GM18517 (cell line): Measurements from ENCODE around the gene CLCN5.
A peak's percentile ranks its signal among the peaks of the same experiment; 100 is the strongest.
"Not testable (repeated sequence)": the region's sequence is repeated elsewhere in the genome, so short reads cannot be mapped to it uniquely, and the experiment has no call there.

ENCODE experiments used
- ATAC-seq: cut with Tn5 transposase; IDR thresholded peaks from one replicate; pipeline ENCODE4 v1.9.1; 2021; ENCODE audit warnings: mild to moderate bottlenecking, moderate library complexity; ENCODE audit not compliant: unreplicated experiment

Gene CLCN5

DNA sequence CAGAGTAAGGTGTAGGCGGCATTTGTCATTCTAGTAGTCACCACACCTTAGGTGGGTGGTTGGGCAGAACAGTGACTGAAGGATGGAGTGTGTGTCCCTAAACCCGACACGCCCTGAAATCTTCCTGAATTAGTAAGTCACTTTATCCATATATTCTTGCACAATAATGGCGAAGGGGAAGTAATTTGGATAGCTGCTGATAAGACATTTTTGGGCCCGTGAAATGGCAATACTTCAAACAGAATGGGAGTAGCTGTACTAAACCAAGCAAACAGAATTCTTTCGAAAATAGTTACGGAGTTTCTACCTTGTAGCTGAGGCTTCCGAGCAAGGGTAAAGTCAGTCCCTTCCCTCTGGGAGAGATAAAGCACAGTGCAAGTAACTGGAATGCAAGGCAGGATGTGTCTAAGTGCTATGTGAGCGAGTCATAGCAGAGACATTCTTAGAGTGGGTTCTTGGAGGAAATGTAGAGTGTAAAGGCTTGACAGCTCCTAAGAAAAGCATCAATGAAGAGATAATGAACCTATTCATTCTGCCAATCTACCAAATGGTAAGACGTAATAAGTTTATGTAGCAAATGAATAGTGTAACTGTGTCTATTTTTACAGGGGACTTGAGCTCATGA, 72.8 kb downstream of the CLCN5 start:
- no peak for ATAC-seq

DNA sequence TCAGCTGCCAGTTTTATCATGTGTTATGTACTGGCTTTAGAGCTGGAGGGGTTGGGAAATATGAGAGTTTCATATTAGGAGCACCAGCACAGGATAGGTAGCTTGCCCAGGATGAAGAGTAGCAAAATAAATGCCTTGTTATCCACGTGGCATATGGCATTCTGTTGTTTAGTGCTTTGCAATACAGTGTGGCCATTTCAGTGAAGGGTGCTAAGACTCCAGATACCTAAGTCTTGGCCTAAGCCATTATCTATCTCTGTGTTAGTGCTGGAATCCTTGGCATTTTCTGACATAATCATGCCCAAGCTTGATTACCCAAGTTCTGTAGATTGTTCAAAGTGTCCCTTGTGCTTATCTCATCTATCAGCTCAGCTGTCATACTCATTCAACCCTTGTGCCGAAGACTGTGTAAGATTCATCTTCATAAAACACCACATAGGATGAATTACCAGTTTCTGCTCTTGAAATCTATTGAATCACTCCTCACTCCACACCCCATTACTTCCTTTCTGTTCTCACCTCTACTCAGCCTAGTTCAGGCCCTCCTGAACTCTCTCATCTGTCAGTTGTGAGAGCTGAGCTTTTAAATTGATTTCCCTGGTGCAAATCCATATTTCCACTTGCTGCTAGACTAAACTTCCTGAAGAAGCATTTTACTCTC, 73.5 kb downstream of the CLCN5 start:
- ATAC-seq = no peak

DNA sequence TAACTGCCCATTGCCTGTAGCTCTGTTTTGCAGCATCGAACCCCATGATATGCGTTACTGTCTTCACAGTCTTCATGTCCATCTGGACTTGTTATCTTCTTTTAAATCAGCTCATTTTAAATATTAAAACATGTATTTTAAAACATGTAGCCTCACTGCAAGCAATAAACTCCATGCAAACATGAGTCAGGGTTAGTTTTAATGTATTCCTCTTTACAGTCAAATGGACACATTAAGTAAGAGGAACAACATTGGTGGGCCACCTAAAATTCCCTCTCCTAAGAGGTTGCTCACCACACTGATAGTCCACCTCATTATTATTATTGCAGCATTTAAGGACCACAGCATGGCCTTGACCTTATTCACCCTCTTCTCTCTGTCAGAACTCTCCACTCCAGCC, 74.1 kb downstream of the CLCN5 start:
- no peak for ATAC-seq

DNA sequence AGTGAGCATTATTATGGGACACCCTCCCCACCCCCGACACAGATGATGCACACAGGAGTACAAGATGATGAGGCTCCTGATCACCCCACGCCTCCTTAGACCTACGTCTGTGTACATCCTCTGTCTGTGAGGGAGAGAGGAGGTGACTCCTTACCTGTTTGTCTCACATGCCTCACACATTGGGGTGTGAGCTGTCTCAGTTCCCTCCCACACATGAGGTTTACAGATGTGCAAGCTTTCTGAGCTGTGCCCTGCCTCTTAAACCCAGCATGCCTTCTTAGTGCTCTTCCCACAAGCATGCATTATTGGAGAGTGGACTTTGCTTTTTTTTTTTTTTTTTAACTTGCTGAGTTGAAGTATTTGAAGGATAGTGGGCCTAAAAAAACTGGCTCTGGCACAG, 76.7 kb downstream of the CLCN5 start:
- ATAC-seq = no peak

DNA sequence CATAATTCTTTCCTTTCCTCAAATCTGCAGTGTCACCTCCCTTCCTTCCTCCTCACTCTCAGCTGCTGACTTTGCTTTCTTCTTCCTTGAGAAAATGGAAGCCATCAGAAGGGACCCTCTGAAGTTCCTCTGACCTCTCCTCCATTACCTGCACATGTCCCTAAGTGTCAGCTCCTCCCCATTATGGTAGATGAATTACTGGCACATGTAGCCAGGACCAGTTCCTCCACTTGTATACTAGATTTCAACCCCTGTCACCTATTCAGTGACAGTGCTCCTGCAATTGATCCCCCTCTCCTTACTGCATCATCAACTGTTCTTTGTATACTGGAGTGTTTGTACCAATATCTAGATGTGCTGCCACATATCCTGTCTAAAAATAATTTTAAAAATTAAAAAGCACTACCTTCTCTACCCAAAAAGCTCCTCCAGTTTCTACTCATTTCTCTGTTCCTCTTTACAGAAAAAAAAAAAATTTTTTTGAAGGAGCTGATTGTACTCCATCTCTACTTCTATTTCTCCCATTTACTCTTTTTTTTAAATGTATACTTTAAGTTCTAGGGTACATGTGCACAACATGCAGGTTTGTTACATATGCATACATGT, 78.6 kb downstream of the CLCN5 start:
- ATAC-seq = no peak

DNA sequence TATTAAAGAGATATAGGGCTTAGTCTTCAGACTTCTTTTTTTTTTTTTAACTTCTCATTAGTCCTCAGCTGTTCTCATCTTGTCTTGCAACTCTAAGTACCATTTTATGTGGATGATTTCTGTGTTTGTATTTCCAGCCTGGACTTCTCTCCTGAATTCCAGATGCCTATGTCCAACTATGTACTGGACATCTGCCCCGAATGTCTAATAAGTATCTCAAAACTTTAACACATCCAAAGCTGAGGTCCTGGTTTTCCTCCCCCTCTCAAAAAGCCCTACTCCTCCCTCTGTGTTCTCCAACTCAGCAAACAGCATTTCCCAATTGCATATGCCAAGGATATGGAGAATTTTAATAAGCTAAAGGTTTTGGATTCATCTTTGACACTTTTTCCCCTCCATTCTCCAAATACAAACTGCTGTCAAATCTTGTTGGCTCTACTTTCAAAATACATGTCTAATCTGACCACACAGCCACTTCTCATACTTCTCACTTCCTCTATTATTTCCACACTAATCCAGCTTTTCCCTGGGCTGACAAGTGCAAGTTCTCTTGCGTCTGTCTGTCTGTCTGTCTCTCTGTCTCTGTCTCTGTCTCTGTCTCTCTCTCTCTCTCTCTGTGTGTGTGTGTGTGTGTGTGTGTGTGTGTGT, 79.8 kb downstream of the CLCN5 start:
- peak; percentile 71 for ATAC-seq

DNA sequence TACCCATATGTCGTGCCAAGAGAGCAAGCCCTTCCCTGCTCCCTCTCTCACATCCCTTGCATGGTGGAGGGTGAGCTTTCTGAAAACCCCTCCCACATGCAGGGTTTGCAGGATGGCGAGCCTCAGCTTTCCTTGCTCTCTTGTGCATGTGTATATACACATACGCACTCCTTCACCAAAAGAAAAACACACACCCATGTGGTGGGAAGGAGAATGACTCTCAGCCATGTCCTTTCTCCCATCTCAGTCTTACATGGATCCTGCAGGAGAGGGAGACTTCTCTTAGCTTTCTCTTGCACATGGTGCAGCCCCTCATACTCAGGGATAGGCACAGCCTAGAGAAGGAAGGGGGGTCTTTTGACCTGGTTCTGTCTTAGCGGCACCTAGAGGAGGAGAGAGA, 81.1 kb downstream of the CLCN5 start:
- ATAC-seq = no peak

DNA sequence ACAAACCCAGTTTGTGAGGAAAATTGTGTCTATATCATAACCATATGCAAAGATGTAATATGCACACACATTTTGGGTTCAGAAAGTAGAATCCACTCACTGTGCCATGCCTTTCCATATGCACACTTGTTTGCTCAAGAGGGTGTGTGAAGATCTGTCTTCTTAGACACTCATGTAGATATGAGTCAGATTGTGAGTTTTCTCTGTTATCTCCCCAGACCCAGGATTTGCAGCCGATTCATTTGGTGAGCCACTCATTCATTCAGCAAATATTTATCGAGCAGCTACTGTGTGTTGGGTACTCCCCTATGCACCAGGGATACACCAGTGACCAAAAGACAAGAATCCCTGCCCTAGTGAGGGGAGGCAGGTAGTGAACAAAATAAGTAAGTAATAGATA, 81.5 kb downstream of the CLCN5 start:
- ATAC-seq = no peak

DNA sequence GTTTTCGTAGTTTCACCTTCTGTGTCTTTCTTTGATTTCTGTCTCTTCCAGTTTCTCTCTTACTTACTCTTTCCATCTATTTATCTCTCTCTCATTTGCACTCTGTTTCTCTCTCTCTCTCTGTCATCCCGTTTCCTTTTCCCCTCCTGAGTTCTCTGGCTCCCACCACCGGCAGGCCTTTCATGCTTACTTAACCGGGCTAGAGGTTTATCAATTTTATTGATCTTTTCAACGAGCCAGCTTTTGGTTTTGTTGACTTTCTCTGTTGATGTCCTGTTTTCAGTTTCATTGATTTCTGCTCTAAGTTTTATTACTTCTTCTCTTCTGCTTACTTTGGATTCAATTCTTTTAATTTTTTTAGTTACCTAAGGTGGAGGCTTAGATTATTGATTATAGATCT, 103.2 kb downstream of the CLCN5 start:
- ATAC-seq = not testable (repeated sequence)

DNA sequence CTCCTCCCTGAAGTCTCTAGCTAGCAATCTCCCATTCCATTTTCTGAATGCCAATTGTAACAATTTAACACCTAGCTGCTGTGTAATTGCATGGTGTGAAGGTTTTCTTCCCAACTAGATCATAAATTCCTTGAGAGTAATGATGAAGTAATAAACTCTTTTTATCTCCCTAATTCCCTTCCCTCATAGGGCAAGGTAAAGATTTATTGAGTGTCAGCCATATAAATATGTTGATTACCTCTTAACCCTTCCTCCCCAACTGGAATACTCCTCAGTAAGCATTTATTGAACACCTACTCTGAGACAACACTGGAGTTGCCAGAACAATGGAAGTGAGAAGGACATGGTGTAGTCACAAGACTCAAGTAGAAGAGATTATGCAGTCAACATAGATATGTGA, 112.7 kb downstream of the CLCN5 start:
- no peak for ATAC-seq

DNA sequence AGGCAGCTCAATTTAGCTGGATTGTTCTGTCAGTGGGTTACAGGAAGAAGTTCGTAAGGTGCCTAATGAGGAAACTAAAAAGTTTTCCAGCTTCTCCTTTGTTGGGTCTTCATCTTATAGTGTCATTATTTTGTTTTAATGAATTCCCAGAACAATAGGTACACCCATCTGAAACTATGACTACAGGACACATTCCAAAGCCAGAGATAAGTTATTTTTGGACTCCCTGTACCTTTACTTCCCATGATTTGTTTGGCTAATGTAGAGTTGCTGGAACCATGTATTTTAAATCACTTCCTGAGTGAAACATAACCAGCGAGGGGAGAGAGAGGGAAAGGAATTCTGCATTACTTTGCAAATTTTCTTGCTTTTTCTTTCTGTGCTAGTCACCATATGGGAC, 114.0 kb downstream of the CLCN5 start:
- ATAC-seq = no peak

DNA sequence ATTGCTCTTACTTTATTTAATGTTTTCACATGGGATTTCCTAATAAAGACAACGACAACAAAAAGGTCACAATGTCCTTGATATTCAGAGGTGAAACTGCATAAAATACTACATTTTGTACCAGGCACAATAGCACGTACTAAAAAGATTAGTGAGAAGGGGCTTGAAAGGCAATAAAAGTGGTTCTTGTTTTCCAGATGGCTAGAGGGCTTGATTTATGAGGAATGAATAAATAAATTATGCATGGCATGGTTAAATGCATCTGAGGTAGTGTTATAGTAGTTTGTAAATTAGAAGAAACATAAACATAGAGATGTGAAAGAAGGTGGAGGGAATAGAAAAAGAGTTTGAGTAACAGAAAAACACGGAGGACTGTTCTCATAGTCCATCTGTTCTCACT, 123.4 kb downstream of the CLCN5 start:
- no peak for ATAC-seq

DNA sequence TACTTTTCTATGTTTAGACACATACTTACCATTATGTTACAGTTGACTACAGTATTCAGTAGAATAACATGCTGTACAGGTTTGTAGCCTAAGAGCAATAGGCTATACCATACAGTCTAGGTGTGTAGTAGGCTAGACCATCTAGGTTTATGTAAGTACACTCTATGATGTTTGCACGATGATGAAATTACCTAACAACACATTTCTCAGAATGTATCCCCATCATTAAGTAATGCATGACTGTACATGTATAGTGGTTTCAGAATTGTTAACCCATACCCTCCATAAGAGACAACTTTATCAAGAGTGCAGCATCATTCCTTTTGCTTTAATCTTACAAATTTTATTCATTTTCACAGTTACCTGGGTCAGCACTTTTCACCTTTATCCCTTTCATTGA, 126.8 kb downstream of the CLCN5 start:
- no peak for ATAC-seq

DNA sequence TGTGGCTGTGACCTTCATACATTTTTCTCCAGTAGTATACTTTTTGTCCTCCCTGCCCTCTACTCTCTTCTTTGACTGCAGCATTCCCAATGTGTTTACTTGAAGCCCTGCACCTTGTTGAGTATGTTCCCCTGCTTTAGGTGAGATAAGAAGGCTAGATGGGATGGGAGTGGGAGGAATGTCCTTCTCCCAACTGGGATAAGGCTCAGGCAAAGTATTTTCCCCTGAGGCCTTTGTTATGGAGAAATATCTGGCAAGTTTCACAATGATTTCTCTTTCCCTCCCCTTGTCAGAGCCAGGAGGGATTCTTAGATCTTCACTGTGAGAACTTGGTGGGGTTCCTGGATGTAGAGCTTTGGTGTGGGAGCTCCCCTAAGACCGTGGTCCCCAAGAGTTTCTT, 131.8 kb downstream of the CLCN5 start:
- ATAC-seq = no peak

DNA sequence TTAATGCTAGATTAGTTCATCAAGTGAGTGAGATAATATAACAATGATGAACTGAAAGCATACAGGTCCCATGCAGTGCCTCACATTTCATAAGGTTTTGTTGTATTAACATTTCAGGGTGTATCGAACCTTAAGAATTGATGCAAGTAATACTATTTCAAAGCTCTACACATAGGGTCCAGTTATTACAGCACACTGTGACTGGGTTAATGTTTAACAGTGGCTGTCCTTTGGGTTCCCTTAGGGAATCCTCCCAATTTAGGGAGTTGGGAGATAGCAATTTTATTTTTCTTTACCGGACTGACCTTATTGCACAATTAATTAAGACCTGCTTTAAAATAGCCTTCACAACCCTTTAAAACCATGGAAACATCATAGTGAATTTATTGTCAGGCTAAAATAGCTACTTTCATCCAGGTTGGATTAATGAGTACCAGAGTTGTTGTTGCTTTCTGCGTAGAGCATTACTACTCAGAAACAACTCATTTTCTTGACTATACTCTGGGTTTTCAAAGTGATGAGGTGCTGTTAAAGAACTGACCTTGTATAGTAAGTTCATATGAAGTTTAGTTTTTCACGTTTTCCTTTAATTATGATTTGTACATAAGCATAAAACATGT, 144.0 kb downstream of the CLCN5 start:
- ATAC-seq = no peak

DNA sequence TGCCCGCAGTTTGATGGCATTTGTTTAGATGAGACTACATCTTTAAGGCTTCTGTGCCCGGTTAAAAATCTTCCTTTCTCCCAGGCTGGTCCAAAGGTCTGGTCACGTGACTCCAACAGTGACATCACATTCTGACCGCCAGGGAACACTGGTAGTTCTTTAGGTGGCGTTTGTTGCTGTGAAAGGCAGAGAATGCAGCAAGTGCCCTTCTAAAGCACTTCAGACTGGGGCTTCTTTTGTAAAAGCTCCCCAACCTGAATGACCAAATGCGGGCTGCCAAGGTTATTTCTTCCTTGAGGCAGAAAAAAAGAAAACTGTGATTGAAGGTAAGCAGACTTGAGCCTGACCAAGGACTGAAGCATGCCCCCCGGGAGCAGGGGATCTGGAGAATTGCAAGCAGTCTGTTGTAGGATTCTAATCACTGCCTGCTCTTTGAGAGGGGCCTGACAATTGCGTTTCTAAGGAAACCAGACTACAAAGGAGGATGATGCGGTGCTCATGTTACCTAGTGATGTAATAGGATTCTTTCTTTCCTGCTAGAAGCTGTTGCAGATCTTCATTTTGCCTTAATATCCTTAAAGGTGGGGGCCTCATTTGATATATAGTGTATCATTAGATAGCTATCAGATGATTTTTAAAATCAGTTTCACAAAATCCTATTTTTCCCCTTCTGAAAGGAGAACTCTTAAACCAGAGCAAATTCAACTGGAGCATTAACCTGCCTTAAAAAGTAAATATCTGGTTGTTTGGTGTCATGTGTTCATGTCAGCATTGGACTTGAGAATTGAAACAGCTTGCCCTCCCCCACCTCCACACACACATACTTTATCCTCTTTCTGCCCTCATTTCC, 145.3 kb downstream of the CLCN5 start:
- ATAC-seq = no peak

DNA sequence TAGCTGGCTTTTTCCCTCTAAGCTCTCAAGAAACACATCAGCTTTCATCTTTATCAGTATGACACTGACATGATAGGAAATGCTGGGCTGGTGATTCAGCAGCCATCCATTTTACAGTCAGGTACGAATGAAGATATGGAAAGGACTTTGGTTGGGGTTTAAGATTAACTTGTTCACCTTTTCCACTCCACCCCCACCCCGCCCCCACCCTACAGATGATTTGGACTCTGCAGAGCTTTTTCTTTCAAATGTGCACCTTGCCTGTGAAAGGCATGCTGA, 145.8 kb downstream of the CLCN5 start:
- no peak for ATAC-seq

DNA sequence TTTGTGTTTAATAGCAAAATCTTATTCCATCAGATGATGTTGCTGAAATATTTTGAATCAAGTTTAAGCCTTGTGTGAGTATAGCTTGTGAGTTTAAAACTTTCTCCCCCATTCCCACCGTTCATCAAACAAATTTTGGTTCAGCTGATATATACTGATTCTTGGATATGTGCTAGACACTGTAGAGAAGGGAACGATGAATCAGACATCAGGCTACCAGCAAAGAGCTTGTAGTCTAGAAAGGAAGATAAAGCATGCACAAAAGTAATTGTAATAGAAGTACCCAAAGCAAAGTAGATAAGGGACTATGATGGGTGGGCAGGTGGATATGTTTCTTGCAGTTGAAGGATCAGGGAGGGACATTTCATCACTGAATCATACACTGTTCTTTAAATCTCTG, 146.5 kb downstream of the CLCN5 start:
- ATAC-seq = no peak

DNA sequence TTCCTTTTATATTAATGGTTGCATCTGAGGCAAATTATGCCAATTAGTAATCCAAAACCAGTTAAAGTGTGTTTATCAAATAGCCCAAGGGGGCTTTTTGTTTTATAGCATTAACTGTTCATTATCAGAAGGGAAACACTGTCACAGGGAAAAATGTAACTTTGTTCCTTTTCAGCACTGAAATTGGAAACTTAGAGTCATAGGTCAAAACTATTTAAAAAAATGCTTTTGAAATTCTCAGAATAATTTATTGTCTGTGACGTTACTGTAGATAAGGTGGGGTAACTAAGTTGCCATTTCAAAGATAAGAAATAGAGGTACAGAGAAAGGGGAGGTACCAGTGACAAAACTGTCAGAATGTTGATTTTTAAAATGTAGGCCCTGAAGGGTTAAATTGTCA, 149.1 kb downstream of the CLCN5 start:
- no peak for ATAC-seq

DNA sequence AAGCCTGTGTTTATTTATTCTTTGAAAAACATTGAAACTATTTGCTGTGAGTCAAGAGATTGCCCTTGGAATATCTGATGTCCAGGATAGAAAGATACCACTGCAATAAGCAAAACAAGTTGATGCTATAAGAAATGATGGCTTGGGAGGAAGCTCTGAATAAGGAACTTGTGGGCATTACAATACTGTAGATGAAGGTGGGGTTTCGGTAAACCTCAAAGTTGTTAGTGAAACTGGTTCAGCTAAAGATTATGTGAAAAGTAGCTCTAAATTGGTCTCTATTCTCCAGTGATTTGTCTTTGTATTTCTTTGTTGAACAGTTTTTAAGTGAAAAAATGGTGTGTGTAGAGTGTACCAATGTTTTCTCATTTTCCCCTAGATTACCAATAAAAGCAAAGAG, 149.7 kb downstream of the CLCN5 start:
- ATAC-seq = no peak

DNA sequence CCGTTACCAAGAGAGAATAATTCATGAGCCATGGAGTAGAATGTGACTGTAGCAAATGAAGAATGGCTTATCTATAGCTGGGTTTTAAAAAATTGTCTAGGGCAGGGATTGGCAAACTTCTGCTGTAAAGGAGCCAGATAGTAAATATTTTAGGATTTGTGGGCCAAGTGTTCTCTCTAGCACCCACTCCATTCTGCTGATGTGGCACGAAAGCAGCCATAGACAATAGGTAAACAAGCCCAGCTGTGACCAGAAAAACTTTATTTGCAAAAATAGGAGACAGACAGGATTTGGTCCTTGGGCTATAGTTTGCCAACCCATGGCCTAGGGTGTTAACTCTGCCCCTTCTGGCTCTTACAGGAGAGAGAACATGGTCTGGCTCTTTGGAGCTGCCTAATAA, 151.2 kb downstream of the CLCN5 start:
- no peak for ATAC-seq
